Measurements from ENCODE around the gene CAMTA1. TPM values are rescaled to one million over a fixed set of nuclear protein-coding genes. Genes with fewer than 3 reads are reported as not detected.

The CAMTA1 gene
- total RNA-seq, 2 experiments from 2014 or later, result 39.3 to 48.8 TPM

GRCh38 chr1:6953907-6954364 is 168.7 kb downstream of the CAMTA1 start:
- no peak overlapping the region for H3K4me3 Mint-ChIP-seq

GRCh38 chr1:6954591-6954990 is 169.3 kb downstream of the CAMTA1 start:
- H3K4me1 Mint-ChIP-seq, result no peaks in the 10 kb centered on the region
- no peaks in the 10 kb centered on the region for H3K36me3 Mint-ChIP-seq (ENCODE audit: low read depth)
- H3K27ac Mint-ChIP-seq, result no peak overlapping the region
- DNase-seq, result no peak
- H3K4me3 Mint-ChIP-seq, result no peak overlapping the region
- CTCF ChIA-PET, result interaction anchor here (0.6 kb wide), 1 partner anchor 50 kb away, joined by 3 read pairs; no protein-coding TSS in a partner anchor
- POLR2A ChIA-PET, result no interaction called here
- no peaks in the 10 kb centered on the region for H3K27me3 Mint-ChIP-seq
- no peaks in the 10 kb centered on the region for H3K9me3 Mint-ChIP-seq

More at GRCh38 chr1:6953907-6954364, 168.7 kb downstream of the CAMTA1 start:
- CTCF ChIA-PET, result interaction anchor here (0.6 kb wide), 1 partner anchor 50 kb away, joined by 3 read pairs; no protein-coding TSS in a partner anchor
- no peaks in the 10 kb centered on the region for H3K9me3 Mint-ChIP-seq
- no peak overlapping the region for H3K27ac Mint-ChIP-seq
- H3K27me3 Mint-ChIP-seq, result no peaks in the 10 kb centered on the region
- POLR2A ChIA-PET, result no interaction called here
- no peak for DNase-seq
- no peaks in the 10 kb centered on the region for H3K36me3 Mint-ChIP-seq (ENCODE audit: low read depth)
- H3K4me1 Mint-ChIP-seq, result no peaks in the 10 kb centered on the region

GRCh38 chr1:6955357-6956094 is 170.3 kb downstream of the CAMTA1 start:
- Mint-ChIP-seq H3K36me3 (ENCODE audit: low read depth) (no peaks in the 10 kb centered on the region), H3K4me1 (no peaks in the 10 kb centered on the region), H3K27ac (no peak overlapping the region), H3K9me3 (no peaks in the 10 kb centered on the region), H3K27me3 (peaks cover 1% of the 10 kb centered on the region), H3K4me3 (no peak overlapping the region)
- POLR2A ChIA-PET, result interaction anchor here (0.6 kb wide), 2 partner anchors 281 to 922 kb away, joined by 3 read pairs; no protein-coding TSS in a partner anchor
- CTCF ChIA-PET, result no interaction called here
- DNase-seq, result no peak

GRCh38 chr1:6956488-6957159 is 171.4 kb downstream of the CAMTA1 start:
- no peak overlapping the region for H3K4me3 Mint-ChIP-seq
- H3K36me3 Mint-ChIP-seq (ENCODE audit: low read depth), result no peaks in the 10 kb centered on the region
- ChIA-PET POLR2A (interaction anchor here (0.6 kb wide), 1 partner anchor 282 kb away, joined by 3 read pairs; no protein-coding TSS in a partner anchor), CTCF (no interaction called here)
- no peak overlapping the region for H3K27ac Mint-ChIP-seq
- no peaks in the 10 kb centered on the region for H3K4me1 Mint-ChIP-seq
- no peaks in the 10 kb centered on the region for H3K9me3 Mint-ChIP-seq
- DNase-seq, result no peak
- H3K27me3 Mint-ChIP-seq, result peaks cover 6% of the 10 kb centered on the region

GRCh38 chr1:6957341-6957740 is 172.1 kb downstream of the CAMTA1 start:
- H3K4me3 Mint-ChIP-seq, result no peak overlapping the region
- H3K9me3 Mint-ChIP-seq, result no peaks in the 10 kb centered on the region
- H3K36me3 Mint-ChIP-seq (ENCODE audit: low read depth), result no peaks in the 10 kb centered on the region
- H3K4me1 Mint-ChIP-seq, result no peaks in the 10 kb centered on the region
- no peak for DNase-seq
- ChIA-PET POLR2A (no interaction called here), CTCF (no interaction called here)
- no peak overlapping the region for H3K27ac Mint-ChIP-seq
- H3K27me3 Mint-ChIP-seq, result peaks cover 8% of the 10 kb centered on the region

GRCh38 chr1:6958407-6959030 is 173.3 kb downstream of the CAMTA1 start:
- peaks cover 10% of the 10 kb centered on the region for H3K27me3 Mint-ChIP-seq
- H3K4me3 Mint-ChIP-seq, result no peak overlapping the region
- ChIA-PET CTCF (no interaction called here), POLR2A (no interaction called here)
- no peak for DNase-seq
- no peaks in the 10 kb centered on the region for H3K36me3 Mint-ChIP-seq (ENCODE audit: low read depth)
- no peak overlapping the region for H3K27ac Mint-ChIP-seq
- H3K9me3 Mint-ChIP-seq, result no peaks in the 10 kb centered on the region
- peaks cover 7% of the 10 kb centered on the region for H3K4me1 Mint-ChIP-seq

GRCh38 chr1:6959491-6959890 is 174.2 kb downstream of the CAMTA1 start:
- ChIA-PET POLR2A (no interaction called here), CTCF (no interaction called here)
- Mint-ChIP-seq H3K4me3 (no peak overlapping the region), H3K4me1 (peaks cover 10% of the 10 kb centered on the region), H3K27ac (no peak overlapping the region), H3K36me3 (ENCODE audit: low read depth) (no peaks in the 10 kb centered on the region), H3K27me3 (peaks cover 15% of the 10 kb centered on the region), H3K9me3 (no peaks in the 10 kb centered on the region)
- no peak for DNase-seq

GRCh38 chr1:6960291-6960811 is 175.1 kb downstream of the CAMTA1 start:
- H3K4me3 Mint-ChIP-seq, result no peak overlapping the region
- DNase-seq, result no peak
- H3K36me3 Mint-ChIP-seq (ENCODE audit: low read depth), result no peaks in the 10 kb centered on the region
- no peaks in the 10 kb centered on the region for H3K9me3 Mint-ChIP-seq
- H3K4me1 Mint-ChIP-seq, result peaks cover 10% of the 10 kb centered on the region
- H3K27ac Mint-ChIP-seq, result no peak overlapping the region
- H3K27me3 Mint-ChIP-seq, result peaks cover 23% of the 10 kb centered on the region
- CTCF ChIA-PET, result interaction anchor here (1.0 kb wide), 1 partner anchor 14 kb away, joined by 5 read pairs; no protein-coding TSS in a partner anchor
- POLR2A ChIA-PET, result no interaction called here

GRCh38 chr1:6960860-6961259 is 175.6 kb downstream of the CAMTA1 start:
- Mint-ChIP-seq H3K27ac (no peak overlapping the region), H3K9me3 (no peaks in the 10 kb centered on the region), H3K4me3 (no peak overlapping the region), H3K36me3 (ENCODE audit: low read depth) (no peaks in the 10 kb centered on the region), H3K4me1 (peaks cover 10% of the 10 kb centered on the region), H3K27me3 (peaks cover 25% of the 10 kb centered on the region)
- CTCF ChIA-PET, result interaction anchor here (1.0 kb wide), 1 partner anchor 15 kb away, joined by 5 read pairs; no protein-coding TSS in a partner anchor
- DNase-seq, result no peak
- POLR2A ChIA-PET, result interaction anchor here (0.7 kb wide), 1 partner anchor 13 kb away, joined by 3 read pairs; no protein-coding TSS in a partner anchor

GRCh38 chr1:6961289-6961688 is 176.0 kb downstream of the CAMTA1 start:
- H3K36me3 Mint-ChIP-seq (ENCODE audit: low read depth), result no peaks in the 10 kb centered on the region
- no peak overlapping the region for H3K4me3 Mint-ChIP-seq
- peaks cover 25% of the 10 kb centered on the region for H3K27me3 Mint-ChIP-seq
- no peaks in the 10 kb centered on the region for H3K9me3 Mint-ChIP-seq
- POLR2A ChIA-PET, result interaction anchor here (0.7 kb wide), 1 partner anchor 12 kb away, joined by 3 read pairs; no protein-coding TSS in a partner anchor
- no peak overlapping the region for H3K27ac Mint-ChIP-seq
- H3K4me1 Mint-ChIP-seq, result peaks cover 10% of the 10 kb centered on the region
- CTCF ChIA-PET, result interaction anchor here (1.0 kb wide), 1 partner anchor 15 kb away, joined by 5 read pairs; no protein-coding TSS in a partner anchor
- DNase-seq, result no peak

GRCh38 chr1:6961905-6962477 is 176.7 kb downstream of the CAMTA1 start:
- POLR2A ChIA-PET, result no interaction called here
- Mint-ChIP-seq H3K4me1 (peaks cover 10% of the 10 kb centered on the region), H3K9me3 (no peaks in the 10 kb centered on the region), H3K27ac (no peak overlapping the region), H3K27me3 (peaks cover 26% of the 10 kb centered on the region), H3K4me3 (peak overlapping the region; percentile 32), H3K36me3 (ENCODE audit: low read depth) (no peaks in the 10 kb centered on the region)
- CTCF ChIA-PET, result no interaction called here
- DNase-seq, result no peak

- H3K9me3 Mint-ChIP-seq, result no peaks in the 10 kb centered on the region
- no peak overlapping the region for H3K27ac Mint-ChIP-seq
- no peaks in the 10 kb centered on the region for H3K36me3 Mint-ChIP-seq (ENCODE audit: low read depth)
- H3K4me1 Mint-ChIP-seq, result peaks cover 11% of the 10 kb centered on the region
- peak; percentile 48 for DNase-seq
- ChIA-PET POLR2A (interaction anchor here (0.6 to 0.8 kb wide), 2 partner anchors 177 to 542 kb away, joined by 3 to 4 read pairs; partner anchors contain the start of gene CAMTA1), CTCF (no interaction called here)
- H3K27me3 Mint-ChIP-seq, result peaks cover 31% of the 10 kb centered on the region
- H3K4me3 Mint-ChIP-seq, result peak overlapping the region; percentile 32
Measured at GRCh38 chr1:6962478-6962995, 177.3 kb downstream of the CAMTA1 start.
